Prostate gland (tissue), 2 donors: ENCODE data around the gene MTX2.

Experiments used
- CTCF ChIP-seq, 4 experiments: fragments of 200-600 bp in 2 of 4; fragments of 450-650 bp in 2 of 4; sonication (generic) in 2 of 4; IDR thresholded peaks; 1 replicate in 3 of 4; 2 replicates in 1 of 4; pipeline ENCODE4 v1.5.1; 2016 to 2019; ENCODE audit warnings: antibody characterized with exemption in 4 of 4, mild to moderate bottlenecking in 2 of 4, moderate library complexity in 2 of 4
- POLR2A ChIP-seq: fragments of 450-650 bp; IDR thresholded peaks from one replicate; pipeline ENCODE4 v1.6.1; 2016; ENCODE audit warnings: antibody characterized with exemption, mild to moderate bottlenecking

- TF ChIP-seq CTCF (IDR thresholded peaks at IDR 0.05) (no peak), POLR2A (no peak)
Measured at GRCh38 chr2:176317623-176318065, 48.4 kb downstream of the MTX2 start.
